MV-4-11 (cell line): ENCODE data around the gene DHRS12.

Source experiments
- DNase-seq: peaks from one replicate; lab custom pipeline; 2025; lab: John Stamatoyannopoulos, UW

The DHRS12 gene

GRCh38 chr13:51724721-51725120, 79.2 kb downstream of the DHRS12 start:
- no peak for DNase-seq

- no peak for DNase-seq
These were observed 80.4 kb downstream of the DHRS12 start for GRCh38 chr13:51723529-51723928.

GRCh38 chr13:51721496-51721895, 82.5 kb downstream of the DHRS12 start:
- DNase-seq = peak; percentile 60

- DNase-seq = no peak
These were observed 84.6 kb downstream of the DHRS12 start for GRCh38 chr13:51719394-51719793.
